ENCODE measurements around the gene KSR1. TPM values are rescaled to one million over a fixed set of nuclear protein-coding genes. Genes with fewer than 3 reads are reported as not detected.

KSR1 gene
- total and polyA plus RNA-seq, 10 of the 15 experiments (the other 5 are each of a cell fraction or from before 2014, with no cell fraction given) = 0.97 to 66.6 (median 22.9) TPM

DNA sequence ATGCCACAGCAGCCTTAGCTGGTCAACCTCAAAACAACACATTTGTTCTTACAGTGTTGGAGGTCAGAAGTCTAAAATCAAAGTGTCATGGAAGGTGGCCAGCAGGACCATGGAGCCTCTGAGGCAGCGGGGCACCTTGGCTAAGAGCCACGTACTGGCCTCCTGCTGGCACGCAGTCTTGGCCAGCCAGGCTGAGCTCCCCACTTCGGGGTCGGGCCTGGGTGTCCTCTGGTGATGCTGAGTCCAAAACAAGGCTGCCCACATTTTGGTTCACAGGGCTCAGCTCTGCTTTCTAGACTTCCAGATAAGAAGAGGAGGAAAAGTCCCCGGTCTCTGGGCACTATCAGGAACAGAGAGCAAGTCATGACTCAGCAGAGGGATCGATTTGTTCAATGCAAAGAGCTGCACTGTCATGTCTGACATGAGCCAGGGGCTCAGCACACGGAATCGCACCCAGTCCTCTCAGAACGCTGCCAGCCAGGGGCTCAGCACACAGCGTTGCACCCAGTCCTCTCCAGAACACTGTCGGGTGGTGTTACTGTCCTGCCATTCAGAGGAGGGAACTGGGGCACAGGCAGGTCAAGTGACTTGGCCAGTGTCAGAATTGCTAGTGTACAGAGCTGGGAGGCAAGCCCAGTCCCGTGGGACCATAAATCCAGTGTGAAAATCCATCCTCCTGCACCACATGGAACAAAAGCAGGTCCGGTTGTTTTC is 177.2 kb downstream of the KSR1 start:
- Histone ChIP-seq H4K20me1 (ENCODE audit: control insufficient read depth, insufficient read depth) (no peaks in the 10 kb centered on the region), H3K4me2 (ENCODE audit: control insufficient read depth, insufficient read depth) (peak overlapping the region; percentile 96), H3K9me3 (replicated peaks; ENCODE audit: control insufficient read depth, insufficient read depth, low read length) (no peaks in the 10 kb centered on the region), H3K79me2 (ENCODE audit: control insufficient read depth, insufficient read depth, low read length) (peaks cover 56% of the 10 kb centered on the region), H3K4me1 (ENCODE audit: control insufficient read depth, insufficient read depth, low read length) (peaks cover 11% of the 10 kb centered on the region), H3K27ac (ENCODE audit: control insufficient read depth, insufficient read depth) (peak overlapping the region; percentile 89; the same call in 1 of the 2 replicates), H3K9ac (ENCODE audit: control insufficient read depth, insufficient read depth, low read length) (peak overlapping the region; percentile 89; the same call in 1 of the 2 replicates), H3K27me3 (replicated peaks in 1 of 2; ENCODE audit: control insufficient read depth in 2 of 2, insufficient read depth in 2 of 2, low read length in 1 of 2) (no peaks in the 10 kb centered on the region), H3K36me3 (ENCODE audit: control insufficient read depth in 2 of 2, insufficient read depth in 2 of 2, low read length in 1 of 2) (no peaks in the 10 kb centered on the region; a peak in 1 of 4 replicates), H3K4me3 (peak overlapping the region; percentile 78; the same call in 1 of the 2 replicates), H2AFZ (ENCODE audit: control insufficient read depth, low read depth, low read length) (no peak overlapping the region)
- 95% methylated on average over 14 of the region's 14 CpGs for WGBS (ENCODE audit: insufficient coverage, insufficient replicate concordance, low lambda C conversion rate, missing lambda C conversion rate)
- FAIRE-seq (no peak), DNase-seq (ENCODE audit: low read depth, low spot score) (no peak), ATAC-seq (no peak)
- CTCF ChIA-PET = interaction anchor here (1.0 to 6.7 kb wide), 16 partner anchors 9 to 396 kb away, joined by 3 to 59 read pairs (median 4); partner anchors contain the start of gene KSR1
- POLR2A ChIA-PET = no interaction called here
- intact Hi-C loops (cut with micrococcal nuclease; ENCODE audit: unreplicated experiment) = no loop called here
- RAD21 ChIA-PET (ENCODE audit: unreplicated experiment) = interaction anchor here (1.0 to 2.0 kb wide), 3 partner anchors 18 to 395 kb away, joined by 3 to 6 read pairs (median 5); no protein-coding TSS in a partner anchor
- BruUV-seq (replicated peaks) = no TSS peak
- in situ Hi-C loops (cut with MboI) = loop anchor here (10.0 kb wide), 1 partner anchor 279 kb away; no protein-coding TSS in a partner anchor
- TF ChIP-seq GABPA (IDR thresholded peaks at IDR 0.05; ENCODE audit: low read depth) = no peak
- TF ChIP-seq FOXM1 (IDR thresholded peaks at IDR 0.05; ENCODE audit: low read depth, low read length) = no peak
- 0 out of 2 replicates have a peak, but pooled peaks have one; percentile 34 for TF ChIP-seq BACH1 (IDR thresholded peaks at IDR 0.05; ENCODE audit: borderline replicate concordance)
- TF ChIP-seq CREM (IDR thresholded peaks at IDR 0.05; ENCODE audit: low read depth) = no peak
- no peak for TF ChIP-seq EP300 (IDR thresholded peaks at IDR 0.05; ENCODE audit: borderline replicate concordance in 1 of 2, control insufficient read depth in 1 of 2, low read depth in 2 of 2, low read length in 2 of 2)
- no peak for TF ChIP-seq TCF12 (IDR thresholded peaks at IDR 0.05; ENCODE audit: low read depth, low read length)
- TF ChIP-seq, protein P1, sequence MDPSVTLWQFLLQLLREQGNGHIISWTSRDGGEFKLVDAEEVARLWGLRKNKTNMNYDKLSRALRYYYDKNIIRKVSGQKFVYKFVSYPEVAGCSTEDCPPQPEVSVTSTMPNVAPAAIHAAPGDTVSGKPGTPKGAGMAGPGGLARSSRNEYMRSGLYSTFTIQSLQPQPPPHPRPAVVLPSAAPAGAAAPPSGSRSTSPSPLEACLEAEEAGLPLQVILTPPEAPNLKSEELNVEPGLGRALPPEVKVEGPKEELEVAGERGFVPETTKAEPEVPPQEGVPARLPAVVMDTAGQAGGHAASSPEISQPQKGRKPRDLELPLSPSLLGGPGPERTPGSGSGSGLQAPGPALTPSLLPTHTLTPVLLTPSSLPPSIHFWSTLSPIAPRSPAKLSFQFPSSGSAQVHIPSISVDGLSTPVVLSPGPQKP (IDR thresholded peaks at IDR 0.05; ENCODE audit: low read depth, low read length) = no peak
- SMC1A ChIA-PET (ENCODE audit: uncharacterized antibody, unreplicated experiment) = interaction anchor here (1.1 to 2.1 kb wide), 5 partner anchors 31 to 294 kb away, joined by 3 to 10 read pairs (median 5); no protein-coding TSS in a partner anchor

Measured in GM12878 (cell line).